Stimulated activated CD4-positive, alpha-beta T cell treated with anti-CD3 and anti-CD28 coated beads, Interleukin-2, amount 100 ng/mL, for 4 hours (primary cell): ENCODE measurements around the gene CCNC.

Experiments
- DNase-seq: peaks from one replicate; pipeline ENCODE4 v3.0.0-alpha.2; 2020; ENCODE audit warnings: low read depth

CCNC gene

GRCh38 chr6:99545442-99545841, 23.0 kb downstream of the CCNC start:
- DNase-seq: no peak

GRCh38 chr6:99543968-99544367, 24.5 kb downstream of the CCNC start:
- no peak for DNase-seq

DNA sequence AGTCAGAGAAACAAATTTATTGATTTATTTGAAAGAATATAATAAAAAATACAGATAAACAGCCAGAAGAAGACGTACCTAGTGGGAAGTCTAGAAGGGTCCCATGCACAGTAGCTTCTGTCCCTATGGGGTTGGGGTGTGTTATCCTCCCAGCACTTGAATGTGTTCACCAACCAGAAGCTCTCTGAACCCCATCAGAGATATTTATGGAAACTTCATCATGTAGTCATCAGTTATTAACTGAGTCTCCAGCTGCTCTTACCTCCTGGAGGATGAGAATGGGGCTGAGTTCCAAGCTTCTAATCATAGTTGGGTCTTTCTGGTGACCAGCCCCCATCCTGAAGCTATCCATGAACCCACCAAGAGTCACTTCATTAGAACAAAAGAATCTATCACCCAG, 37.8 kb downstream of the CCNC start:
- DNase-seq: no peak

GRCh38 chr6:99522531-99522930, 45.9 kb downstream of the CCNC start:
- no peak for DNase-seq

DNA sequence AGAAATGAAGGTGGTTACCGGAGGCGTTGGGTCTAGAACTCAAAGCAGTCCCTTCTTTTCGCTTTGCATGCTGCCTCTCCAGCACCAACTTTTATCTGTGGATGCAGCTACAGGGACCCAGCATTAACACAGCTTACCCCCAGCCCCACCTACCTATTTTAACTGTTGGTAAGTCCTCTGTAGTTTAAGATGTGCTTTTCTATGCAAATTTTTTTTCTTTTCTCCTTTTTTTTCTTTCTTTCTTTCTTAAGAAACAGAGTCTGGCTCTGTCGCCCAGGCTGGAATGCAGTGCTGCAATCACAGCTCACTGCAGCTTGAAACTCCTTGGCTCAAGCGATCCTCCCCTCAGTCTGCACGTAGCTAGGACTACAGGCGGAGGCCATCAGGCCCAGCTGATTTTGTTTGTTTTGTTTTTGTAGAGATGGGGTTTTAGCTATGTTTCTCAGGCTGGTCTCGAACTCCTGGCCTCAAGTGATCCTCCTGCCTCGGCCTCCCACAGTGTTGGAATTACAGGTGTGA, 46.8 kb downstream of the CCNC start:
- no peak for DNase-seq

GRCh38 chr6:99520855-99521632, 47.4 kb downstream of the CCNC start:
- DNase-seq: peak; percentile 14

DNA sequence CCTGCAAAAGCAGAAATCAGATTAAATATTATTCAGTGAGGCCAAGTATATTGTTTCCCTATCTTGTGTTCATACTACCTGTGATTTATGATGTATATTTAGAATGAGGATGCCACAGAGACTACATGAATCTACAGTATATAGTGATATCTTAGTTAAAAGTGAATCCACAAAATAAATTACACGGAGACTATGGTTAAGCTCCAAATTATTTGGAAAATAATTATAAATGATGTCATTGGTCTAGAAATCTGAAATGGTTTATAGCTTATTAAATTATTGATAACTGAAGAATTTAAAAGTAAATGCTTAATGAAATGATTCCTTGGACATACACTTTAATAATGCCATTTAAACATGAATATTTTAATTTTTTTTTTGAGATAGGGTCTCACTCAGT, 49.0 kb downstream of the CCNC start:
- no peak for DNase-seq

GRCh38 chr6:99514089-99514488, 54.4 kb downstream of the CCNC start:
- DNase-seq: no peak

- DNase-seq: no peak
These were observed 56.4 kb downstream of the CCNC start for GRCh38 chr6:99512033-99512432.

DNA sequence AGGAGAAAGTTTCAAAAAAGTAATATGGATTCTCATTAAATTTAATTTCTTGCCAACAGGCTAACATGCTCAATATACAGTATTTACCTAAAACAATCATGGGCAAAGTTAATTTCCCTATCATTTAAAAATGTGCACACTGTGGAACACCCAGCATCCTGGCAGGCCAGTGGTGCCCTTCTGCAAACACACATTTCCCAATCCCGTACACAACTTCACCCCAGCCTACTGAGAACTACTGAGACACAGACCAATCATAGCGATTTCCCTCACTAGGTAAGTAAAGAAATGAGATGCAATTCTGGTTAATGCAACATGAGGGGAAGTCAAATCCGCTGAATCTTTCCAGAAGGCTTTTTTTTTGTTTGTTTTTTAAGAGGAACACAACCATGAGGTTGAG, 60.8 kb downstream of the CCNC start:
- no peak for DNase-seq

DNA sequence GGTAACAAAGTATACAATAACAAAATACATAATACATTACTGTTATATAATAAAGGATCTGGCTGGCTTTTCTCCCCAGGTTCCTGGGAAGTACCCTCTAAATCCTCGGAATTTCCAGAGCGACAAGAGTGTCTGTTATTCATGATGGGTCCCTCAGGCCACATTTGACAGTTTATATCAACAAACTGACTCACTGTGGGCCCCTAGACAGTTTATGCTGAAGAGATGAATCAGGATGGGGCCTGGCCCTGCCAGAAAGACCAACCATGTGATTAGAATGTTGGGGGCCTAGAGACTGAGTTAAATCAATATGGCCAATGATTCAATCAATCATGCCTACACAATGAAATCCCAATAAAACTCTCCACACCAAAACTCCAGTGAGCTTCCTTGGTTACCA, 66.7 kb downstream of the CCNC start:
- no peak for DNase-seq

DNA sequence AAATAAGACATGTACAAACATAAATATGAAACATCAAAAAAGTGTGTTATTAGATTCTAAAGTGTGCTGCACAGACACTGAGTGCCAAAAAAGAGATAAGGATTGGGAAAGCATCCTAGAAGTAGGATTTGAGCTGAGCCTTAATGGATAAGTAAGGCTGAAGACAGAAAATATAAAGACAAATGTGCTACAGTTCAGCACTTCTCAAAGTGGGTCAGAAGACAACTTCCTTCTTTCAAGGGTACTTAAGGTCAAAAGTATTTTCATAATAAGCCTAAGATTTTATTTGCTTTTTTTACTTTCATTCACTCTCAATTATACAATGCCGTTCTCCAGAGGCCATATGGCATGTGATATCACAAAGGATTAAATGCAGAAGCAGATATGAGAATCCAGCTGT, 70.0 kb downstream of the CCNC start:
- DNase-seq: no peak

DNA sequence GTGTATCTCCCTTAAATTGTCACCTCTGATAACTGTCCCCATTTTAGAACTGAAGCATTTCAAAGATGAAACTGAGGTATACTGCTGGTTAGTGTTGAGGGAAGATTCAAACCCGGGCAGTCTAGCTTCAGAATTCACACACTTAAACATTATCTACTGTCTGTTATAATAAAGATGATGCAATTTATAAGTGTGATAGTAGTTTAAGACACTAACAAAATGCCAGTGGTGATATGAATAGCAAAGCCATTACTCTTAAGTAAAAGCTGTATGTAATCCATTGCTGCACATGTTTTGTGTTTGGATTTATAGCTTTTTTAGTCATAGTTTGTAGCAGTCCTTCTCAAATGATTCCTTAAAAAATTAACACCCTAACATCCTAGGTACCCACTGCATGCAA, 73.0 kb downstream of the CCNC start:
- DNase-seq: no peak
